Panc1 (cell line): ENCODE measurements around the gene NIPA2. TPM values are rescaled to one million over a fixed set of nuclear protein-coding genes. Genes with fewer than 3 reads are reported as not detected.

ENCODE experiments used
- ATAC-seq: fragments of 200-7000 bp; cut with Tn5 transposase; 2 replicates; pipeline ENCODE4 v1.9.1; 2020; ENCODE audit warnings: mild to moderate bottlenecking, moderate library complexity
- BruUV-seq: library from RNA; stranded (reverse); fragments of 400-500 nt; replicated peaks from 2 replicates; lab custom pipeline; 2021; lab: Mats Ljungman, UMichigan
- CTCF ChIA-PET: fragments of 300-600 bp; sonication (Branson Sonifier 250); formaldehyde crosslinking; loops from one replicate; lab custom pipeline; 2022; ENCODE audit warnings: antibody characterized with exemption; lab: Charles Lee
- POLR2A ChIA-PET: fragments of 300-600 bp; sonication (Branson Sonifier 250); formaldehyde crosslinking; loops from one replicate; lab custom pipeline; 2022; ENCODE audit warnings: antibody characterized with exemption; lab: Charles Lee
- DNase-seq: peaks from one replicate; pipeline ENCODE4 v3.0.0-alpha.2; 2010; ENCODE audit warnings: low read depth, low spot score
- H3K27ac ChIP-seq: 2 replicates; pipeline ENCODE4 v1.5.1; 2011; ENCODE audit warnings: mild to moderate bottlenecking, low read length, inconsistent platforms
- H3K27me3 ChIP-seq: fragments of 200-500 bp; sonication (Bioruptor generic); 2 replicates; pipeline ENCODE4 v1.6.0; 2014; ENCODE audit warnings: low read length, inconsistent platforms; ENCODE audit not compliant: control insufficient read depth, insufficient read depth
- H3K36me3 ChIP-seq: fragments of 200-500 bp; sonication (Bioruptor generic); 2 replicates; pipeline ENCODE4 v1.5.1; 2014; ENCODE audit warnings: inconsistent platforms, mild to moderate bottlenecking, low read length, moderate library complexity; ENCODE audit not compliant: control insufficient read depth, insufficient read depth
- H3K4me1 ChIP-seq: 2 replicates; pipeline ENCODE4 v1.5.1; 2011; ENCODE audit warnings: inconsistent platforms, mild to moderate bottlenecking, low read length, moderate library complexity; ENCODE audit not compliant: control insufficient read depth, insufficient read depth
- H3K4me3 ChIP-seq, 2 experiments: 2 replicates each; pipeline ENCODE4 v1.5.1; 2011 to 2012; ENCODE audit warnings: low read depth in 2 of 2, low read length in 2 of 2, mild to moderate bottlenecking in 2 of 2, inconsistent platforms in 1 of 2, moderate library complexity in 1 of 2
- H3K9me3 ChIP-seq: fragments of 200-500 bp; sonication (Bioruptor generic); 2 replicates; pipeline ENCODE4 v1.5.1; 2014; ENCODE audit warnings: low read depth, mild to moderate bottlenecking, inconsistent platforms, low read length, moderate library complexity; ENCODE audit not compliant: control insufficient read depth, insufficient read depth
- CTCF ChIP-seq: fragments of 450-650 bp; IDR thresholded peaks from 2 replicates; pipeline ENCODE4 v1.5.1; 2017; ENCODE audit warnings: mild to moderate bottlenecking
- POLR2AphosphoS5 ChIP-seq: IDR thresholded peaks from 2 replicates; pipeline ENCODE4 v1.6.1; 2012; ENCODE audit warnings: mild to moderate bottlenecking, low read depth, low read length, moderate library complexity
- SIN3A ChIP-seq: IDR thresholded peaks from 2 replicates; pipeline ENCODE4 v1.6.1; 2012; ENCODE audit warnings: low read depth, mild to moderate bottlenecking, low read length, moderate library complexity, borderline replicate concordance; ENCODE audit not compliant: insufficient read depth
- TCF7L2 ChIP-seq: IDR thresholded peaks from 2 replicates; pipeline ENCODE4 v1.6.1; 2011; ENCODE audit warnings: mild to moderate bottlenecking, low read depth, low read length, inconsistent platforms
- in situ Hi-C: cut with HindIII; loops from 2 replicates; pipeline ENCODE4 v1.10.0; 2016; ENCODE audit warnings: low sequenced_read_pairs, low pct_unique_long_range_greater_than_20kb
- intact Hi-C: fragments of 100-400 bp; cut with micrococcal nuclease; formaldehyde crosslinking; loops from one replicate; pipeline ENCODE4 v1.10.0; 2022; ENCODE audit not compliant: unreplicated experiment
- total RNA-seq: library from RNA; stranded (reverse); gene quantifications from one replicate; pipeline ENCODE4 v1.2.1, GENCODE V29; 2021; ENCODE audit not compliant: unreplicated experiment
- TF ChIP-seq, protein P1 (sequence below), 2 experiments: IDR thresholded peaks; 2 replicates each; pipeline ENCODE4 v1.6.1; 2011 to 2012; ENCODE audit warnings: low read depth in 2 of 2, control low read depth in 1 of 2, low read length in 1 of 2, mild to moderate bottlenecking in 1 of 2, moderate library complexity in 1 of 2; ENCODE audit not compliant: insufficient read depth in 1 of 2

The NIPA2 gene
- total RNA-seq, 1 experiment from 2014 or later = 94.8 TPM

GRCh38 chr15:22869856-22870255 lies 31.4 kb downstream of the NIPA2 start:
- ATAC-seq (no peak), DNase-seq (no peak)
- in situ Hi-C loops (no loop called here), intact Hi-C loops (no loop called here)
- Histone ChIP-seq H3K4me3 (no peak overlapping the region), H3K4me1 (no peaks in the 10 kb centered on the region; the same call in 1 of the 2 replicates), H3K9me3 (no peaks in the 10 kb centered on the region), H3K27me3 (no peaks in the 10 kb centered on the region), H3K27ac (no peak overlapping the region), H3K36me3 (peaks cover 21% of the 10 kb centered on the region)
- POLR2A ChIA-PET = no interaction called here
- no TSS peak for BruUV-seq
- TF ChIP-seq TCF7L2 (no peak), CTCF (no peak), SIN3A (no peak), POLR2AphosphoS5 (no peak)
- TF ChIP-seq, protein P1, sequence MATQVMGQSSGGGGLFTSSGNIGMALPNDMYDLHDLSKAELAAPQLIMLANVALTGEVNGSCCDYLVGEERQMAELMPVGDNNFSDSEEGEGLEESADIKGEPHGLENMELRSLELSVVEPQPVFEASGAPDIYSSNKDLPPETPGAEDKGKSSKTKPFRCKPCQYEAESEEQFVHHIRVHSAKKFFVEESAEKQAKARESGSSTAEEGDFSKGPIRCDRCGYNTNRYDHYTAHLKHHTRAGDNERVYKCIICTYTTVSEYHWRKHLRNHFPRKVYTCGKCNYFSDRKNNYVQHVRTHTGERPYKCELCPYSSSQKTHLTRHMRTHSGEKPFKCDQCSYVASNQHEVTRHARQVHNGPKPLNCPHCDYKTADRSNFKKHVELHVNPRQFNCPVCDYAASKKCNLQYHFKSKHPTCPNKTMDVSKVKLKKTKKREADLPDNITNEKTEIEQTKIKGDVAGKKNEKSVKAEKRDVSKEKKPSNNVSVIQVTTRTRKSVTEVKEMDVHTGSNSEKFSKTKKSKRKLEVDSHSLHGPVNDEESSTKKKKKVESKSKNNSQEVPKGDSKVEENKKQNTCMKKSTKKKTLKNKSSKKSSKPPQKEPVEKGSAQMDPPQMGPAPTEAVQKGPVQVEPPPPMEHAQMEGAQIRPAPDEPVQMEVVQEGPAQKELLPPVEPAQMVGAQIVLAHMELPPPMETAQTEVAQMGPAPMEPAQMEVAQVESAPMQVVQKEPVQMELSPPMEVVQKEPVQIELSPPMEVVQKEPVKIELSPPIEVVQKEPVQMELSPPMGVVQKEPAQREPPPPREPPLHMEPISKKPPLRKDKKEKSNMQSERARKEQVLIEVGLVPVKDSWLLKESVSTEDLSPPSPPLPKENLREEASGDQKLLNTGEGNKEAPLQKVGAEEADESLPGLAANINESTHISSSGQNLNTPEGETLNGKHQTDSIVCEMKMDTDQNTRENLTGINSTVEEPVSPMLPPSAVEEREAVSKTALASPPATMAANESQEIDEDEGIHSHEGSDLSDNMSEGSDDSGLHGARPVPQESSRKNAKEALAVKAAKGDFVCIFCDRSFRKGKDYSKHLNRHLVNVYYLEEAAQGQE (IDR thresholded peaks at IDR 0.05; ENCODE audit: insufficient read depth in 1 of 2, low read depth in 2 of 2, low read length in 1 of 2) = no peak
- CTCF ChIA-PET = no interaction called here

DNA sequence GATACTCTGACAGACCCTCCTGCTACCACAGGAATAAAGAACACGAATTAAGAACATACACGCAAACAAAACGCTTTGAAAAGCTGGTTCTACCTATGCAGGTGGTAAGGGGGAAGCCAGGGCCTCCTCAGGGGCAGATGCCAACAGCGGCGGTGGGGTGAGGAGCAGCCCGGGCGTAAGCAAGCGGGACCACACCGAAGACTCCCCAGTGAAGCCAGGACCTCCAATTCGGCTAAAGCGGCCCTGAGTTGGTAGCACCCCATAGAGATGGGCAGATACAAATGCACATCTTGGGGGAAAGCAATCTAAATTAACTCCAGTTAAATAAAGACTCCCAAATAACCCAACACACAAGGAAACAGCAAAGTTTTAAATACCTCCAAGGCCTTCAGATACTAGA lies 32.4 kb downstream of the NIPA2 start:
- intact Hi-C loops (no loop called here), in situ Hi-C loops (no loop called here)
- no peak for ATAC-seq
- ChIA-PET POLR2A (no interaction called here), CTCF (no interaction called here)
- H3K27ac ChIP-seq = no peak overlapping the region
- H3K4me3 ChIP-seq = no peak overlapping the region
- H3K36me3 ChIP-seq = peaks cover 21% of the 10 kb centered on the region
- no peaks in the 10 kb centered on the region; the same call in 1 of the 2 replicates for H3K4me1 ChIP-seq
- TF ChIP-seq TCF7L2 (no peak), SIN3A (no peak), CTCF (no peak), POLR2AphosphoS5 (no peak; the same call in 1 of the 2 replicates)
- TF ChIP-seq, protein P1 (IDR thresholded peaks at IDR 0.05; ENCODE audit: insufficient read depth in 1 of 2, low read depth in 2 of 2, low read length in 1 of 2) = no peak
- BruUV-seq = no TSS peak
- H3K9me3 ChIP-seq = no peaks in the 10 kb centered on the region
- DNase-seq = no peak
- no peaks in the 10 kb centered on the region for H3K27me3 ChIP-seq
